GM06990 (cell line): ENCODE data around the gene FATE1.

Source experiments
- DNase-seq: peaks from one replicate; pipeline ENCODE4 v3.0.0-alpha.2; 2011; ENCODE audit not compliant: insufficient read length; ENCODE audit errors: extremely low read depth
- H3K27me3 ChIP-seq: replicated peaks from 2 replicates; pipeline ENCODE4 v1.6.0; 2011; ENCODE audit warnings: low read length; ENCODE audit not compliant: control insufficient read depth, insufficient read depth
- H3K36me3 ChIP-seq: 2 replicates; pipeline ENCODE4 v1.5.1; 2011; ENCODE audit warnings: low read length; ENCODE audit not compliant: control insufficient read depth, insufficient read depth
- H3K4me3 ChIP-seq: replicated peaks from 2 replicates; pipeline ENCODE4 v1.5.1; 2011; ENCODE audit warnings: low read depth, mild to moderate bottlenecking, control low read depth, low read length
- CTCF ChIP-seq: IDR thresholded peaks from 2 replicates; pipeline ENCODE4 v1.5.1; 2011; ENCODE audit warnings: low read length, control low read depth, mild to moderate bottlenecking, inconsistent platforms; ENCODE audit not compliant: insufficient read depth, poor library complexity, severe bottlenecking

Gene FATE1

DNA sequence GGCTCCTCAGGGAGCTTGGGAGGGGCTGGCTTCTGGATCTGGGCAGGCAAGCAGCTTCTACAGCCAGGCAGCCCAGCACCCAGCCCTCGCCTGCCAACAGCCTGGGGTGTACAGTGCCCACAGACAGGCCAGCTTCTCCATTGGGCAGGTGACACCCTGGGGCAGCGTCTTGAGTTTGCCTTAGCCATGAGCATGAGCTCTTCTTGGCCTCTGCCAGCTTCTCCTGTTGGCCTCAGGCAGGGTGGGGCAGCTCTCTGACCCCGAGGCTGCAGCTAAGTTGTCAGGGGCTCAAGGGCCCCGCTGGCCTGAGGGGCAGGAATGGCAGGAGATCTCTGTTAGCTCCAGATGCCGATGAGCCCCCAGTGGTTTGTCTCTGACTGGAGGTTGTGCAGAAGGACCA, 10.9 kb downstream of the FATE1 start:
- no peak for DNase-seq
- no peaks in the 10 kb centered on the region for H3K36me3 ChIP-seq
- no peak for TF ChIP-seq CTCF
- H3K4me3 ChIP-seq, result no peak overlapping the region
- H3K27me3 ChIP-seq, result no peaks in the 10 kb centered on the region

GRCh38 chrX:151727346-151727745, 11.5 kb downstream of the FATE1 start:
- TF ChIP-seq CTCF, result no peak
- Histone ChIP-seq H3K4me3 (no peak overlapping the region), H3K36me3 (no peaks in the 10 kb centered on the region), H3K27me3 (no peaks in the 10 kb centered on the region)
- no peak for DNase-seq

DNA sequence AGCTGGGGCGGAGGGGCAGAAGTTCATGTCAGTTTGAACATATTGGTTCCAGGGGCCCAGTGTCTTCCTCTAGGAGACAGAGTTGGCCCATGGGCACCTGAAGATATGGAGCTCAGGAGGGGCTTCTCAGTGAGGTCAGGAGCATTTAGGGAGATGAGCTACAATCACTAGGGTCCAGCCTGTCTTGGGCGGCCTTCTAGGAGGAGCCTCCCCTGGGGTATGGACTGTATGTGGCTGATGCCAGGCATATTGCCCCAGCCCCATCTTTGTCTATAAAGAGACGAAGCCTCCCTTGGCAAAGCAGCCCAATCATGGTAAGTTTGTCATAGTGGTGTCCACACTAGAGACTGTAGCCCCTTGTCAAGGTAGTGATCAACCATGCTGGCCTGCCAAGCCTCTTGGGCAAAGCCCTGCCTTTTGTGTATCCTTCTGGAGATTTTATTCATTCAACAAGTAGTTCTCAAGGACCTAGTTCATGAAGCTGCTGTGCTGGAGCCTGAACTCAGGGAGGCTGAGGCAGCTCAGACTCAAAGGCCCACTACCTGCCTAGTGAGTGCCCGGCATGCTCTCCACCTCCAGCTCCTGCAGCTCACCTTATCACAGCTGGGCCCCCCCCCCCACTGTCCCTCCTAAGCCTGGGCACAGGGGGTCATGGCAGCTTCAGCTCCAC, 13.4 kb downstream of the FATE1 start:
- DNase-seq, result no peak
- H3K4me3 ChIP-seq, result no peak overlapping the region
- no peak for TF ChIP-seq CTCF
- no peaks in the 10 kb centered on the region for H3K27me3 ChIP-seq
- H3K36me3 ChIP-seq, result no peaks in the 10 kb centered on the region

DNA sequence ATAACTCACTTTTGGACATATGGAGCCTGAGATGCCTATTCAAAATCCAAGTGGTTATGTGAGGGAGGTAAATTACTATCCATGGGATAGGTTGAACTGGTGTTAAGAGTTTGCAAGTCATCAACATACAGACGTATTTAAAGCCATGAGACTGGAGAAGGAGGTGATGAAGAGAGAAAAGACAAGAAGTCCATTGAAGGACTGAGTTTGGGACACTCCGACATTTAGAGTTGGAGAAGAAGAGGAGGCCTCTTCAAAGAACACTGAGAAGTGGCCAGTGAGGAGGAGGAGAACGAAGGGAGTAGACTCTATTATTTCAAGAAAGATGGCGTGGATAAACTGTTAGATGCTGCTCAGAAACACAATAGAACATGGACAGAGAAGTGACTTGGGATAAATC, 18.6 kb downstream of the FATE1 start, which contains the start of gene CNGA2:
CNGA2 (plus strand) TSS at position 301 of the 400 bp plus-strand sequence. CDS start 3,738 bp downstream, outside the sequence.
- no peak for TF ChIP-seq CTCF
- no peaks in the 10 kb centered on the region for H3K27me3 ChIP-seq

GRCh38 chrX:151735219-151735618, 19.4 kb downstream of the FATE1 start:
- TF ChIP-seq CTCF, result no peak
- Histone ChIP-seq H3K4me3 (no peak overlapping the region), H3K36me3 (no peaks in the 10 kb centered on the region), H3K27me3 (no peaks in the 10 kb centered on the region)
- DNase-seq, result no peak

More for the DNA sequence above, 18.6 kb downstream of the FATE1 start, which contains the start of gene CNGA2:
- no peak for DNase-seq
- Histone ChIP-seq H3K36me3 (no peaks in the 10 kb centered on the region), H3K4me3 (no peak within 1 kb of the TSS)
